Activated T-helper 1 cell treated with Interleukin-2 at 50 U/mL for 16 hours (primary cell): ENCODE measurements around the gene SDSL.

ENCODE experiments used
- DNase-seq: peaks from one replicate; pipeline ENCODE4 v3.0.0-alpha.2; 2020; ENCODE audit warnings: low read depth

The SDSL gene

GRCh38 chr12:113480336-113480971 lies 58.3 kb downstream of the SDSL start:
- DNase-seq, result no peak

GRCh38 chr12:113482334-113482733 lies 60.2 kb downstream of the SDSL start:
- no peak for DNase-seq

- no peak for DNase-seq
These were observed 63.1 kb downstream of the SDSL start for GRCh38 chr12:113485330-113485729.

- DNase-seq, result no peak
These were observed 64.5 kb downstream of the SDSL start for GRCh38 chr12:113486722-113487121.
